Psoas muscle (tissue), 8 donors: ENCODE measurements around the gene SLC22A17. TPM values are rescaled to one million over a fixed set of nuclear protein-coding genes. Genes with fewer than 3 reads are reported as not detected.
"Not testable (repeated sequence)": the region's sequence is repeated elsewhere in the genome, so short reads cannot be mapped to it uniquely, and the experiment has no call there.

Experiments used
- ATAC-seq, 4 donors: fragments of 200-7000 bp; cut with Tn5 transposase; one replicate each; pipeline ENCODE4 v1.9.1; 2020; ENCODE audit warnings: moderate library complexity in 3 of 4, mild to moderate bottlenecking in 2 of 4
- DNase-seq, 2 donors: peaks; one replicate each; pipeline ENCODE4 v3.0.0-alpha.2; 2020
- H3K27ac ChIP-seq: fragments of 200-600 bp; one replicate; pipeline ENCODE4 v1.8.0; 2022
- H3K27me3 ChIP-seq, 3 donors: fragments of 200-600 bp in 1 of 3; one replicate each; pipeline versions ENCODE4 v1.6.1 to v1.8.0; 2013 to 2022; ENCODE audit warnings: low read length in 2 of 3, mild to moderate bottlenecking in 2 of 3, moderate library complexity in 1 of 3; ENCODE audit not compliant: insufficient read depth in 3 of 3
- H3K36me3 ChIP-seq, 2 donors: fragments of 200-600 bp in 1 of 2; one replicate each; pipeline versions ENCODE4 v1.6.1 to v1.8.0; 2013 to 2022; ENCODE audit warnings: low read depth in 1 of 2, mild to moderate bottlenecking in 1 of 2, moderate library complexity in 1 of 2; ENCODE audit not compliant: insufficient read depth in 1 of 2
- H3K4me1 ChIP-seq: fragments of 200-600 bp; one replicate; pipeline ENCODE4 v1.8.0; 2022
- H3K4me3 ChIP-seq: fragments of 200-600 bp; one replicate; pipeline ENCODE4 v1.8.0; 2022; ENCODE audit warnings: mild to moderate bottlenecking
- H3K9me3 ChIP-seq: fragments of 200-600 bp; one replicate; pipeline ENCODE4 v1.8.0; 2022
- CTCF ChIP-seq: fragments of 200-600 bp; IDR thresholded peaks from one replicate; pipeline ENCODE4 v1.8.0; 2022; ENCODE audit warnings: antibody characterized with exemption
- WGBS, 3 donors: extraction: QIAGEN DNeasy Blood & Tissue Kit; methylation state at CpG; one replicate each; pipeline versions ENCODE4 v1.1.6 to v1.1.7; 2013; 5-methylcytosine and 5-hydroxymethylcytosine counted together
- intact Hi-C, 2 donors: fragments of 100-400 bp; cut with DNase I; formaldehyde crosslinking; loops; one replicate each; pipeline versions ENCODE4 v1.11.0 to v1.14.2; 2022
- long read RNA-seq, 2 donors: library from polyadenylated mRNA; unstranded; transcript quantifications; one replicate each; pipeline ENCODE4 v2.0.0, GENCODE V29; 2021
- polyA plus RNA-seq, 3 donors: library from polyadenylated mRNA; stranded (reverse); fragments of 200-250 nt; gene quantifications; one replicate each; pipeline ENCODE4 v1.2.3, GENCODE V29; 2013
- total RNA-seq, 4 donors: library from RNA; stranded (reverse); fragmentation: NEBNext Ultra II Directional in 2 of 4; extraction: Animal tissue kit (Norgen Biotek cat#: 25700) in 2 of 4; gene quantifications; one replicate each; pipeline versions ENCODE4 v1.2.1 to v1.2.4, GENCODE V29; 2021 to 2023
- donor health status: healthy with polysubstance abuse.
- donor health status: DM: no; HTN: no; CAD: no; lungs with moderate emphysema.
- donor health status: Bipolar disorder and iron deficiency.
- donor health status: healthy.
- donor health status: DM: yes; HTN: yes; CAD: no.
- donor health status: DM: no; HTN: no; CAD: no.
- donor health status: DM: no; HTN: no; CAD: no.
- donor health status: DM: yes; HTN: yes; CAD: no.

The SLC22A17 gene
- 1 to 10 TPM in 3 of 4 donors, under 1 TPM in 1; 0.95 to 6.3 (median 1.8) TPM for total RNA-seq
- 1 to 10 TPM; 1.1 to 1.4 (median 1.2) TPM for polyA plus RNA-seq
- long read RNA-seq, donor 1, partial matches to known transcripts = 0 of 1 reads
- long read RNA-seq, donor 1, other reads (novel, unspliced or antisense) = 1 of 1 reads
- long read RNA-seq, donor 2, partial matches to known transcripts = 0 of 1 reads
- long read RNA-seq, donor 2, other reads (novel, unspliced or antisense) = 1 of 1 reads

- H3K27ac ChIP-seq = no peak within 1 kb of the TSS
- peak; percentile 68 to 84 (median 78) for ATAC-seq
Measured at GRCh38 chr14:23352506-23353432, at the start of gene SLC22A17. TSS of gene SLC22A17 (minus strand) at chr14:23352887.

GRCh38 chr14:23401291-23401690, 48.6 kb upstream of the SLC22A17 start:
- DNase-seq (peak in 1 of 2 donors; percentile 59), ATAC-seq (peak in 3 of 4 donors; percentile 24 to 30 (median 26))
- TF ChIP-seq CTCF = no peak
- 66 to 75% (median 69%) methylated on average over 4 of the region's 4 CpGs for WGBS, 3 donors
- peaks cover 0 to 41% of the 10 kb centered on the region in 2 donors for H3K36me3 ChIP-seq
- intact Hi-C loops = no loop called here
- no peaks in the 10 kb centered on the region for H3K4me1 ChIP-seq
- H3K27ac ChIP-seq = no peak overlapping the region
- no peaks in the 10 kb centered on the region for H3K9me3 ChIP-seq
- no peaks in the 10 kb centered on the region for H3K27me3 ChIP-seq
- no peak overlapping the region for H3K4me3 ChIP-seq

More at GRCh38 chr14:23352506-23353432, at the start of gene SLC22A17:
- Histone ChIP-seq H3K9me3 (no peaks in the 10 kb centered on the region), H3K4me3 (peak within 1 kb of the TSS; percentile 70), H3K4me1 (peaks cover 11% of the 10 kb centered on the region), H3K27me3 (peaks cover 4 to 53% (median 10%) of the 10 kb centered on the region in 3 donors), H3K36me3 (no peaks in the 10 kb centered on the region)
- no peak for TF ChIP-seq CTCF
- peak; percentile 69 to 84 for DNase-seq
- intact Hi-C loops = no loop called here
- 1 to 3% (median 2%) methylated on average over 20 to 42 of the region's 42 CpGs for WGBS, 3 donors

GRCh38 chr14:23400496-23401149, 47.9 kb upstream of the SLC22A17 start:
- H3K4me3 ChIP-seq = not testable (repeated sequence)

GRCh38 chr14:23399591-23399990, 46.9 kb upstream of the SLC22A17 start:
- peaks cover 0 to 44% of the 10 kb centered on the region in 2 donors for H3K36me3 ChIP-seq
- no peak overlapping the region for H3K27ac ChIP-seq
- intact Hi-C loops = no loop called here
- no peaks in the 10 kb centered on the region for H3K27me3 ChIP-seq
- DNase-seq (peak in 1 of 2 donors; percentile 44), ATAC-seq (peak in 2 of 4 donors; percentile 2 to 12)
- TF ChIP-seq CTCF = no peak
- H3K9me3 ChIP-seq = no peaks in the 10 kb centered on the region
- WGBS, 3 donors = 52 to 64% (median 57%) methylated on average over 6 of the region's 6 CpGs
- no peak overlapping the region for H3K4me3 ChIP-seq
- no peaks in the 10 kb centered on the region for H3K4me1 ChIP-seq

More at GRCh38 chr14:23400496-23401149, 47.9 kb upstream of the SLC22A17 start:
- H3K9me3 ChIP-seq, intact Hi-C loops, H3K4me1 ChIP-seq, H3K27ac ChIP-seq, H3K27me3 ChIP-seq: not testable (repeated sequence)
- peak in 1 of 4 donors; percentile 1 for ATAC-seq
- peak in 1 of 2 donors; percentile 41 for DNase-seq
- WGBS, 3 donors = 83 to 86% (median 85%) methylated on average over 16 of the region's 16 CpGs
- H3K36me3 ChIP-seq = peaks cover 0 to 44% of the 10 kb centered on the region in 2 donors
